Ectodermal cell (in vitro differentiated cells): ENCODE measurements around the gene LOXL3.

Source experiments
- H3K27ac ChIP-seq: 2 replicates; pipeline ENCODE4 v1.7.0; 2013; ENCODE audit warnings: mild to moderate bottlenecking, low read depth, low read length; ENCODE audit not compliant: insufficient read depth, poor library complexity, severe bottlenecking
- H3K27me3 ChIP-seq: 2 replicates; pipeline ENCODE4 v1.7.0; 2013; ENCODE audit warnings: mild to moderate bottlenecking, low read length; ENCODE audit not compliant: insufficient read depth, control insufficient read depth, poor library complexity, severe bottlenecking
- H3K36me3 ChIP-seq: one replicate; pipeline ENCODE4 v1.7.0; 2013; ENCODE audit warnings: low read length; ENCODE audit not compliant: control insufficient read depth, insufficient read depth
- H3K4me1 ChIP-seq: one replicate; pipeline ENCODE4 v1.7.0; 2013; ENCODE audit warnings: low read length; ENCODE audit not compliant: control insufficient read depth, insufficient read depth
- H3K4me3 ChIP-seq: 2 replicates; pipeline ENCODE4 v1.7.0; 2013; ENCODE audit warnings: low read depth, low read length, control low read depth; ENCODE audit not compliant: insufficient read depth
- H3K9me3 ChIP-seq: 2 replicates; pipeline ENCODE4 v1.7.0; 2013; ENCODE audit warnings: mild to moderate bottlenecking, low read length, moderate library complexity; ENCODE audit not compliant: control insufficient read depth
- WGBS, 2 experiments: methylation state at CpG; one replicate each; pipeline ENCODE4 v1.1.7; 2013; ENCODE audit warnings: missing lambda C conversion rate in 2 of 2; 5-methylcytosine and 5-hydroxymethylcytosine counted together

The LOXL3 gene

DNA sequence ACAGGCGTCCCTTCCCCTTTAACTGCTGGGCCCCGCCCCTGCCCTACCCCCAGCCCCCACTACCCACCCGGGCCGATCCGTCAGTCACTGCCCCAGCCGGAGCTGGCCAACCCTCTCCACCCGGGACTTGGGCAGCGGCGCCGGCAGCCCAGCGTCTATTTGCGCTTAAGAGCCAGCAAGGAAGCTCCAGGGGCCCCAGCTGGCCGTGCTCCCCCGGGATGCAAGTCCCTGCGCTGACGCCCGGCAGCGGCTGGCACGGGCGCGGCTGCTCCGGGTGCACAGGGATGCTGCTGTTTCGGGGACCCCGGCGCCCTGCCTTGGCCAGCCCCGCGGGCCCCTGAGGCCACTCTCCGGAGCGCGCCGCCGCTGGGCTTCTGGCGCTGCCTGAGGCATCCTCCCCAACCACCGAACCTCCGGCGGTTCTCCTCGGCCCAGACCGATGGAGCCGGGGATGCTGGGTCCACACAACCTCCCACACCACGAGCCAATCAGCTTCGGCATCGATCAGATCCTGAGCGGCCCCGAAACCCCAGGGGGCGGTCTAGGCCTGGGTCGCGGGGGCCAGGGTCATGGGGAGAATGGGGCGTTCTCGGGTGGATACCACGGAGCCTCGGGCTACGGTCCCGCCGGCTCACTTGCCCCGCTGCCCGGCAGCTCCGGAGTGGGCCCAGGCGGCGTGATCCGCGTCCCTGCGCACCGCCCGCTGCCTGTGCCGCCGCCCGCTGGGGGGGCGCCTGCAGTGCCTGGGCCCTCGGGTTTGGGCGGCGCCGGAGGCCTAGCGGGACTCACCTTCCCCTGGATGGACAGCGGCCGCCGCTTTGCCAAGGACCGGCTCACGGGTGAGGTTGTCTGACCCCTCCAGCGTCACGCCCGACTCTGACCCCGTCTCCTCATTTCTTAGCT lies 39.1 kb downstream of the LOXL3 start, which contains the start of gene TLX2:
Gene TLX2, plus strand, starts transcription at position 83 of the 903 bp plus-strand sequence. Its CDS starts 357 bp downstream, at position 440.
- H3K36me3 ChIP-seq: no peaks in the 10 kb centered on the region
- peaks cover 100% of the 10 kb centered on the region for H3K27me3 ChIP-seq
- H3K4me3 ChIP-seq: peak within 1 kb of the TSS; percentile 16
- H3K4me1 ChIP-seq: peaks cover 15% of the 10 kb centered on the region
- 2 to 3% methylated on average over 82 of the region's 82 CpGs for WGBS, 2 experiments
- H3K27ac ChIP-seq: no peak within 1 kb of the TSS
- H3K9me3 ChIP-seq: no peaks in the 10 kb centered on the region

DNA sequence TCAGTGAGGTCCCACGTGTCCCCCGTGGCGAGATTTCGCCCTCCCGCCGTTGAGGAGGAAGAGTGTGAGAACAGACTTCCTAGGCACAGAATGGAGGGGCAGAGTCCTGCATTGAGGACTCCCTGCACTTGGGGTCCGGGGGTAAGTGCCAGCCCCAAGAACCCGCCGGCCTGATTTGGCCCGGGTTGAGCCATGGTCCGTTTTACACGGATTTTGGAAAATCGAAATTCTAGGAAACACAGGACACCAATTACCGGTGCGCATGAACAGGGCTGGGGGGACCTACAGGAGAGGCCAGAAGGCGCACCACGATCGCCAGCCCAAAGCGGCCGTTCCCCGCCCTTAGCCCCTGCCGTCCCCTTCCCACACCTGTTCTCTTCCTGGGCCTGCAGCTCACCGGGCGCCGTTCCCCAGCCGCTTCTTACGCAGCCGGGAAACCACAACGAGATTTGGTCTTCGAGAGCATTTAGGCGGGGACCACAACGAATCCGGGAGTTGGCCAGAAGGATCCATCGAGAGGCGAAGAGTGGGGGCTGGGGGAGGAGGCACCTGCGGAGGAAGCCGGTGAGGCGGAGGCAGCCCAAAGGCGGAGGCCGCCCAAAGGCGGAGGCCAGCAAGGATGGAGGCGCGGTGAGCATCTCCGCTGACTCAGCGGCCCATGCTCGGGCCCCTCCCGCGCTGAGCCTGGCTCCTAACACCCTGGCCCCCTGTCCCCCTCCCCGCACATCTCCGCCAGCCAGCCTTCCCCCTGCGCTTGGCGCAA lies 40.0 kb downstream of the LOXL3 start:
- H3K4me3 ChIP-seq: no peak overlapping the region
- no peak overlapping the region for H3K27ac ChIP-seq
- 2 to 3% methylated on average over 52 of the region's 52 CpGs for WGBS, 2 experiments
- H3K9me3 ChIP-seq: no peaks in the 10 kb centered on the region
- H3K27me3 ChIP-seq: peaks cover 100% of the 10 kb centered on the region
- peaks cover 15% of the 10 kb centered on the region for H3K4me1 ChIP-seq
- H3K36me3 ChIP-seq: no peaks in the 10 kb centered on the region

DNA sequence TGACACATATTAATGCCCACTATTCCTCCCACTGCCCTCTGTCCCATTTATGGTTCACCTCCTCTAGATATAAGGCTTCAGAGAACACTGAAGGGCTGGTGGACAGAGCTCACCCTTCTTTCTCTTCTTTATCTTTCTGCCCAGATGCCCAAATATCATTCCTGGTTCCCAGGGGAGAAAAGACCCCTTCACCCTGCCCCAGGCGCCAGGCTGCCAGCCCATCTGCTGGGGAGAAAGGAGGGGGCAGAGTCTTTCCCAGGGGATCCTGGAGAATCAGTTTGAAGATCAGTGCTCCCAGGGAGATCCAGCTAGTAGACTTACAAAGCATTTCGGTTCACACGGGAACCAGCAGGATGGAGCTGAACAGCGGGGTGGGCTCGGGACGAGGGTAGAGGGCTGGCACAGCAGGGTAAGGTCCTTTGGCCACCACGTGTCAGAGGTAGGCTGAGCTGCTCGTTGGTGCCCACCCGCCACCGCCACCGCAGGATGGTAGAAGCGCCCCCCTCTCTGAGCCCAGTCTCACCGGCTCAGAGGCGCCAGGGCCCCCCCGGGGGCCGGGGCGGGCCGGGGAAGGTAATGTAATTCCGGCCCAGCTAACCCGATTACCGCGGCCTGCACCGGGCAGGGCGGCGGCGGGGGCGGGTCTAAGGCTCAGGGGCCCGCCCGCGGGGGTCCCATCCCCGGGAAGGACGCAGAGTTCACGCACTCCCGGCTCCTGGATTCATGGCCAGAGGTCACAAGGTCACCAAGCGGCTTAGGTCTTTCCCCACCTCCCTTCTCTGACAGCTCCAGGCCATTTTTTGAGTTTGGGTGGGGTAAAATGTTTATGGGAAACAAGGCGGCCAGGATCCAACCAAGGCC lies 40.8 kb downstream of the LOXL3 start:
- Histone ChIP-seq H3K36me3 (no peaks in the 10 kb centered on the region), H3K4me3 (no peak overlapping the region), H3K4me1 (peaks cover 19% of the 10 kb centered on the region), H3K27me3 (peaks cover 100% of the 10 kb centered on the region), H3K9me3 (no peaks in the 10 kb centered on the region), H3K27ac (no peak overlapping the region)
- WGBS, 2 experiments: 2% methylated on average over 36 of the region's 36 CpGs

DNA sequence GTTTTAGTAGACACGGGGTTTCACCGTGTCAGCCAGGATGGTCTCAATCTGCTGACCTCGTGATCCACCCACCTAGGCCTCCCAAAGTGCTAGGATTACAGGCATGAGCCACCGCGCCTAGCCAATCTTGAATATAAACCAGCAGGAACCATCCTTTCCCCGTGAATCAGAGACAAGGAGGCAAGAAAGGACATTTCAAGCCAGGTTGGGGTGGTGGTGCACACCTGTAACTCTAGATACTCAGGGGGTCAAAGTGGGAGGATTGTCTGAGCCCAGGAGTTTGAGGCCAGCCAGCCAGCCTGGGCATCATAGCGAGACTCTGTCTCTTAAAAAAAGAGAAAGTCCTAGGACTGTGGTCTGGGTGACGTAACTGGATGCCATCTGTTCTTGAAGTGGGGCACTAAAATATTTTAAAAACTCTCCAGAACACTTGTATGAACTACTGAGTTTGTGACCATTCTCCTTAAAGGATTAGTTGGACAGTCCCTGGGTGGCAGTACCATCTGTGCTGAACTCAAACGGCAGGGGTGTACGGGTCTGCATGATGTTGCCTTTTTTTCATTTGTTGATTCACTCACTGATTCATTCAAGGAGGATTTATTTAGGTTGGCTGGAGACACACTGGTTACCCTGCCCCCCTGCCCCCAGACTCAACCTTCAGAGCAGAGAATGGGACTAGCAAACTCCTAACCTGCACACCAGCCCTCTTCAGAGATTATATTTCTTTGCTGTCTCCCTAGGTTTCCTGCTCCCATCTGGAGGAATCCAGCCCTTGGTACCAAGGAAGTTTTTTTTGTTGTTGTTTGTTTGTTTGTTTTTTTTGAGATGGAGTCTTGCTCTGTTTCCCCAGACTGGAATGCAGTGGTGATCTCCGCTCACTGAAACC lies 42.4 kb downstream of the LOXL3 start:
- H3K27me3 ChIP-seq: peaks cover 88% of the 10 kb centered on the region
- 71 to 74% methylated on average over 11 of the region's 11 CpGs for WGBS, 2 experiments
- peaks cover 24% of the 10 kb centered on the region for H3K4me1 ChIP-seq
- H3K9me3 ChIP-seq: no peaks in the 10 kb centered on the region
- H3K36me3 ChIP-seq: no peaks in the 10 kb centered on the region
- H3K27ac ChIP-seq: no peak overlapping the region
- no peak overlapping the region for H3K4me3 ChIP-seq

DNA sequence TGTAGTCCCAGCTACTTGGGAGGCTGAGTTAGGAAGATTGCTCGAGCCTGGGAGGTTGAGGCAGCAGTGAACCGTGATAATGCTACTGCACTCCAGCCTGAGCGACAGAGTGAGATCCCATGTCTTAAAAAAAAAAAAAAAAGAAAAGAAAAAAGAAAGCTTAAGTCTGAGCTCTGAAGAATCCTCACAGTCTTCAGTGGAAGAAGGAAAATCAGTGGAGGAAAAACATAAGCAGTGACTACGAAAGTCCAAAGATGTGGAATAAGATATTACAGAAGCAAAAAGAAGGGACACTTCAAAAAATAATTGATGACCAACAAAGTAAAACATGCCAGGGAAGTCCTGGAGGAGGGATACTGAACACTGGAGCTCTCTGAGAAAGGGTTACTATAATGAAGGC lies 43.5 kb downstream of the LOXL3 start:
- peaks cover 85% of the 10 kb centered on the region for H3K27me3 ChIP-seq
- WGBS, 2 experiments: 85 to 89% methylated on average over 4 of the region's 4 CpGs

DNA sequence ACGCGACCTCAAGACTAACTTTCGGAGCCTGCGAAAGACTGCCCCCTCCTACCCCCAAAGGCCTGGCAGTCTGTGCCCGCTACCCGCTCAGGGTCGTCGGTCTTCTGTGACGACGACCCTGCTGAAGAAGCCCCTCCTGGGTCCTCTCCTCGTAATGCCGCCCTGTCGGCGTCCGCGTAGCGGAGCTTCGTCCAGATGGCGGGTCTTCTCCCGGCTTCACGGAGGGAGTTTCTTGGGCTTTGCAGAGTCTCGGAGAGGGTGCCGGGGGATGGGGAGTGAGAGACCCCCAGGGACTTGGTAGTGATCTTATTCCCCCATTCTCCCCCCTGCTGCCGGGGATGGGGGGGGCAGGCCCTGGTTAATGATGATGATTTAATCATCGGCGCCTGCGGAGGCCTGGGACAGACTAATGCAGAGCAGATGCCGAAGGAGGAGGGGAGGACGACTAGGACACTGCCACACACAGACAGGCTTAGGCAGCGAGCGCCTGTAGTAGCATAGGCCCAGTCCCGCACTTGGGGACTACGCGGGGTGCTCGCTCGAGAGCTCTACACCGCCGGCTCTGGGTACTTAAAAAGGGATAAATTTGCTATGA lies 45.7 kb downstream of the LOXL3 start:
- H3K36me3 ChIP-seq: peaks cover 5% of the 10 kb centered on the region
- no peak overlapping the region for H3K27ac ChIP-seq
- H3K27me3 ChIP-seq: peaks cover 85% of the 10 kb centered on the region
- no peaks in the 10 kb centered on the region for H3K9me3 ChIP-seq
- WGBS, 2 experiments: 5% methylated on average over 36 to 38 of the region's 38 CpGs
- peaks cover 8% of the 10 kb centered on the region for H3K4me1 ChIP-seq
- H3K4me3 ChIP-seq: peak overlapping the region; percentile 52

More for the DNA sequence above, 43.5 kb downstream of the LOXL3 start:
- peaks cover 5% of the 10 kb centered on the region for H3K36me3 ChIP-seq
- H3K4me3 ChIP-seq: no peak overlapping the region
- peaks cover 24% of the 10 kb centered on the region for H3K4me1 ChIP-seq
- no peaks in the 10 kb centered on the region for H3K9me3 ChIP-seq
- no peak overlapping the region for H3K27ac ChIP-seq

DNA sequence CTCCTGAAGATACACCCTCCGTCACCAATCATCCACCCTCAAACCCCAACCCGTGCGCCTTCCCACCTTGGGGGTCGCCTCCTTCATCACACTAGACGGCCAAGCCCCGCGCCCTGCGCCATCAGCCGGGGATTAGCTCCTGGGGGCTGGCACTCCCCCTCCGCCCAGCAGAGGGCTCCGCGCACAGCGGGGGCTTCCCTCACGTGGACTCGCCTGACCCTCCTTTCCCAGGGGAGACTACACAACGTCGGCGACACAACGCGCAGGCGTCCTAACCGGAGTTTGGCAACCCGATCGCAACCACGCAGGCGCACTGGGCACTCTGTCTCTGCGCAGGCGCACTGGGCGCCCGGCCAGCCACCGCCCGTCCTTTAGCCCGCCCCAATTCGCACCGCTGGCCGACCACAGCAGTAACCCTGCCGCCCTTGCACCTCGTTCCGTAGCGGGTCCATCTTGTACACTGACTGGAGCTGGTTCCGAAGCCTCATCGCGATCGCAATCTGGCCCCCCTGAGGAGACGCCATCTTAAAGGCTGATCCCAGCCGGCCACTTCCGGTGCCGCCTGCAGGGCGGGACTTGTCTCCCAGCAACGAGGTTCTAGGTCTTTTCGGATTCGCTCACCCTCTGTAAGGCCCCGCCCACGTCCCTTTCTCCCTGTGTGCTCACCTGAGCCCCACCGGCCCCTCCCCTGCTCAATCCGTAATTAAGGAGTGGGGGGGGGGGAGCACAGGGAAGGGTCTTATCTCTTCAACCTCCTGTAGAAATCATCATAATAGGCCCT lies 46.4 kb downstream of the LOXL3 start, which contains the start of gene PCGF1:
Gene PCGF1, minus strand, starts transcription at position 551 of the 781 bp plus-strand sequence. Its CDS starts 27 bp downstream, at position 524.
- H3K36me3 ChIP-seq: peaks cover 5% of the 10 kb centered on the region
- H3K27me3 ChIP-seq: peaks cover 85% of the 10 kb centered on the region
- H3K27ac ChIP-seq: peak within 1 kb of the TSS; percentile 17
- no peaks in the 10 kb centered on the region for H3K9me3 ChIP-seq
- WGBS, 2 experiments: 0% methylated on average over 54 to 56 of the region's 56 CpGs
- H3K4me3 ChIP-seq: peak within 1 kb of the TSS; percentile 52
- peaks cover 15% of the 10 kb centered on the region for H3K4me1 ChIP-seq

DNA sequence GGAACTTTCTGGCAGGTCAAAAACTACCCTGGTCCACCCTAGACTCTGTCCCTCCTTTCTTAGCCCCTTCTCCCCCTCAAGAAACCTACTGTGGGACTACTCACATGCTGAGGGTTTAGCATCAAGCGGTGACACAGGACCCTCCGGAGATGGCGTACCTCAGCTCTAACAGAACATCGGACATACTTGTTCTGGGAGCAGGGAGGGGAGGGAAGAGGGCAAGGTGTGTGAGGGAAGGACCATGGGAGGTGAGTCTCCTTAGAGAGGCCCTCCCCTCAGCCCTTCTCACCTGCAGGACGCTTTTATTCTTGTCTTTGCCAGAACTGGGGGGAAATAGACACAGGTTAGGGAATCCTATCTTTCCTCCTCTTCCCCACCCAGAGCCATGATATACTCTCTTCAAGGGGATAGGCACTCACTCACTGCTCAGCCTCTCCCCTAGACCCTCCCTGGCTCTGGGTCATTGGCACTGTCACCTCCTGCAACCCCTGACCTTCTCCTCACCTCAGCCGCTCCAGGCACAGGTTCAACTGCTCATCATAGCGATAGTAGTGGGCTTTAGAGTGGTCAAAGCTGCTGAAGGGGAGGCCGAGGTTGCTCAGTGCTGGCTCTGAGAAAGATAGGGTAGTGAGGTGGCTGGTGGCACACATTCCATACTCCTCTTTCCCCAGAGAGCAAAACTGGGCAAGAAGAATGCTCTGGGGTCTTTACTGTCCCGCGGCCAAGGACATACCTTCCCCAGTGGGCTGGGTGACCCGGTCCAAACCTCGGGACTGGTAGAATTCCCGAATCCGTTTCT lies 48.1 kb downstream of the LOXL3 start:
- Histone ChIP-seq H3K9me3 (no peaks in the 10 kb centered on the region), H3K4me3 (no peak overlapping the region), H3K4me1 (peaks cover 25% of the 10 kb centered on the region), H3K36me3 (peaks cover 5% of the 10 kb centered on the region), H3K27ac (no peak overlapping the region), H3K27me3 (peaks cover 85% of the 10 kb centered on the region)
- 89 to 94% methylated on average over 14 of the region's 14 CpGs for WGBS, 2 experiments
